Breast epithelium (tissue), 3 donors: ENCODE data around the gene HECTD4.

Experiments used
- CTCF ChIP-seq, 3 donors: fragments of 450-650 bp; IDR thresholded peaks; one replicate each; pipeline ENCODE4 v1.5.1; 2016 to 2017; ENCODE audit warnings: antibody characterized with exemption in 3 of 3, mild to moderate bottlenecking in 3 of 3, moderate library complexity in 3 of 3
- POLR2AphosphoS5 ChIP-seq, 3 donors: sonication (generic); formaldehyde crosslinking; IDR thresholded peaks; one replicate each; pipeline ENCODE4 v1.6.1; 2017; ENCODE audit warnings: antibody characterized with exemption in 3 of 3

- TF ChIP-seq CTCF (IDR thresholded peaks at IDR 0.05): no peak
- TF ChIP-seq POLR2AphosphoS5 (IDR thresholded peaks at IDR 0.05): no peak
These were observed 51.5 kb downstream of the HECTD4 start for GRCh38 chr12:112330706-112331105.
